Panc1 (cell line): ENCODE data around the gene KRTAP12-2. TPM values are rescaled to one million over a fixed set of nuclear protein-coding genes. Genes with fewer than 3 reads are reported as not detected.

Experiments
- ATAC-seq: fragments of 200-7000 bp; cut with Tn5 transposase; 2 replicates; pipeline ENCODE4 v1.9.1; 2020; ENCODE audit warnings: mild to moderate bottlenecking, moderate library complexity
- BruUV-seq: library from RNA; stranded (reverse); fragments of 400-500 nt; replicated peaks from 2 replicates; lab custom pipeline; 2021; lab: Mats Ljungman, UMichigan
- CTCF ChIA-PET: fragments of 300-600 bp; sonication (Branson Sonifier 250); formaldehyde crosslinking; loops from one replicate; lab custom pipeline; 2022; ENCODE audit warnings: antibody characterized with exemption; lab: Charles Lee
- POLR2A ChIA-PET: fragments of 300-600 bp; sonication (Branson Sonifier 250); formaldehyde crosslinking; loops from one replicate; lab custom pipeline; 2022; ENCODE audit warnings: antibody characterized with exemption; lab: Charles Lee
- DNase-seq: peaks from one replicate; pipeline ENCODE4 v3.0.0-alpha.2; 2010; ENCODE audit warnings: low read depth, low spot score
- H3K27ac ChIP-seq: 2 replicates; pipeline ENCODE4 v1.5.1; 2011; ENCODE audit warnings: mild to moderate bottlenecking, low read length, inconsistent platforms
- H3K27me3 ChIP-seq: fragments of 200-500 bp; sonication (Bioruptor generic); 2 replicates; pipeline ENCODE4 v1.6.0; 2014; ENCODE audit warnings: low read length, inconsistent platforms; ENCODE audit not compliant: control insufficient read depth, insufficient read depth
- H3K36me3 ChIP-seq: fragments of 200-500 bp; sonication (Bioruptor generic); 2 replicates; pipeline ENCODE4 v1.5.1; 2014; ENCODE audit warnings: inconsistent platforms, mild to moderate bottlenecking, low read length, moderate library complexity; ENCODE audit not compliant: control insufficient read depth, insufficient read depth
- H3K4me1 ChIP-seq: 2 replicates; pipeline ENCODE4 v1.5.1; 2011; ENCODE audit warnings: inconsistent platforms, mild to moderate bottlenecking, low read length, moderate library complexity; ENCODE audit not compliant: control insufficient read depth, insufficient read depth
- H3K4me3 ChIP-seq, 2 experiments: 2 replicates each; pipeline ENCODE4 v1.5.1; 2011 to 2012; ENCODE audit warnings: low read depth in 2 of 2, low read length in 2 of 2, mild to moderate bottlenecking in 2 of 2, inconsistent platforms in 1 of 2, moderate library complexity in 1 of 2
- H3K9me3 ChIP-seq: fragments of 200-500 bp; sonication (Bioruptor generic); 2 replicates; pipeline ENCODE4 v1.5.1; 2014; ENCODE audit warnings: low read depth, mild to moderate bottlenecking, inconsistent platforms, low read length, moderate library complexity; ENCODE audit not compliant: control insufficient read depth, insufficient read depth
- CTCF ChIP-seq: fragments of 450-650 bp; IDR thresholded peaks from 2 replicates; pipeline ENCODE4 v1.5.1; 2017; ENCODE audit warnings: mild to moderate bottlenecking
- POLR2AphosphoS5 ChIP-seq: IDR thresholded peaks from 2 replicates; pipeline ENCODE4 v1.6.1; 2012; ENCODE audit warnings: mild to moderate bottlenecking, low read depth, low read length, moderate library complexity
- REST ChIP-seq, 2 experiments: IDR thresholded peaks; 2 replicates each; pipeline ENCODE4 v1.6.1; 2011 to 2012; ENCODE audit warnings: low read depth in 2 of 2, control low read depth in 1 of 2, low read length in 1 of 2, mild to moderate bottlenecking in 1 of 2, moderate library complexity in 1 of 2; ENCODE audit not compliant: insufficient read depth in 1 of 2
- SIN3A ChIP-seq: IDR thresholded peaks from 2 replicates; pipeline ENCODE4 v1.6.1; 2012; ENCODE audit warnings: low read depth, mild to moderate bottlenecking, low read length, moderate library complexity, borderline replicate concordance; ENCODE audit not compliant: insufficient read depth
- TCF7L2 ChIP-seq: IDR thresholded peaks from 2 replicates; pipeline ENCODE4 v1.6.1; 2011; ENCODE audit warnings: mild to moderate bottlenecking, low read depth, low read length, inconsistent platforms
- in situ Hi-C: cut with HindIII; loops from 2 replicates; pipeline ENCODE4 v1.10.0; 2016; ENCODE audit warnings: low sequenced_read_pairs, low pct_unique_long_range_greater_than_20kb
- intact Hi-C: fragments of 100-400 bp; cut with micrococcal nuclease; formaldehyde crosslinking; loops from one replicate; pipeline ENCODE4 v1.10.0; 2022; ENCODE audit not compliant: unreplicated experiment
- total RNA-seq: library from RNA; stranded (reverse); gene quantifications from one replicate; pipeline ENCODE4 v1.2.1, GENCODE V29; 2021; ENCODE audit not compliant: unreplicated experiment

Gene KRTAP12-2
- total RNA-seq, 1 experiment from 2014 or later = not detected

- BruUV-seq = no TSS peak
- Histone ChIP-seq H3K36me3 (no peaks in the 10 kb centered on the region), H3K27ac (no peak overlapping the region), H3K27me3 (no peaks in the 10 kb centered on the region), H3K4me3 (no peak overlapping the region), H3K9me3 (no peaks in the 10 kb centered on the region; the same call in 1 of the 2 replicates), H3K4me1 (no peaks in the 10 kb centered on the region)
- ChIA-PET CTCF (no interaction called here), POLR2A (no interaction called here)
- no peak for DNase-seq
- intact Hi-C loops (no loop called here), in situ Hi-C loops (no loop called here)
- ATAC-seq = no peak
- TF ChIP-seq TCF7L2 (no peak), REST (IDR thresholded peaks at IDR 0.05; ENCODE audit: insufficient read depth in 1 of 2, low read depth in 2 of 2, low read length in 1 of 2) (no peak), CTCF (no peak), POLR2AphosphoS5 (no peak), SIN3A (no peak)
Measured at GRCh38 chr21:44617071-44617501, 49.6 kb downstream of the KRTAP12-2 start.

GRCh38 chr21:44616591-44616926 lies 50.2 kb downstream of the KRTAP12-2 start:
- ATAC-seq (no peak), DNase-seq (no peak)
- no peaks in the 10 kb centered on the region for H3K36me3 ChIP-seq
- no peak for TF ChIP-seq REST (IDR thresholded peaks at IDR 0.05; ENCODE audit: insufficient read depth in 1 of 2, low read depth in 2 of 2, low read length in 1 of 2)
- TF ChIP-seq SIN3A = no peak
- TF ChIP-seq POLR2AphosphoS5 = no peak
- no peak overlapping the region for H3K4me3 ChIP-seq
- no TSS peak for BruUV-seq
- H3K9me3 ChIP-seq = no peaks in the 10 kb centered on the region; the same call in 1 of the 2 replicates
- no peaks in the 10 kb centered on the region for H3K4me1 ChIP-seq
- POLR2A ChIA-PET = no interaction called here
- in situ Hi-C loops (no loop called here), intact Hi-C loops (no loop called here)
- CTCF ChIA-PET = no interaction called here
- H3K27me3 ChIP-seq = no peaks in the 10 kb centered on the region
- H3K27ac ChIP-seq = no peak overlapping the region

Other genes with a start within 250 kb of the KRTAP12-2 start
- gene LRRC3, start 211.4 kb downstream of the KRTAP12-2 start, total RNA-seq = 3.3 TPM
- not detected for gene KRTAP10-1, start 126.7 kb downstream of the KRTAP12-2 start, total RNA-seq
- gene KRTAP10-2, start 115.4 kb downstream of the KRTAP12-2 start, total RNA-seq = not detected
- not detected for gene KRTAP10-3, start 108.1 kb downstream of the KRTAP12-2 start, total RNA-seq
- not detected for gene KRTAP10-4, start 93.2 kb downstream of the KRTAP12-2 start, total RNA-seq
- gene KRTAP10-5, start 86.3 kb downstream of the KRTAP12-2 start, total RNA-seq = not detected
- not detected for gene KRTAP10-6, start 74.4 kb downstream of the KRTAP12-2 start, total RNA-seq
- gene KRTAP10-7, start 66.3 kb downstream of the KRTAP12-2 start, total RNA-seq = not detected
- gene KRTAP10-8, start 54.8 kb downstream of the KRTAP12-2 start, total RNA-seq = not detected
- gene KRTAP10-9, start 39.8 kb downstream of the KRTAP12-2 start, total RNA-seq = not detected
- gene KRTAP10-10, start 29.6 kb downstream of the KRTAP12-2 start, total RNA-seq = not detected
- gene KRTAP10-11, start 20.5 kb downstream of the KRTAP12-2 start, total RNA-seq = not detected
- not detected for gene KRTAP12-4, start 12.3 kb downstream of the KRTAP12-2 start, total RNA-seq
- gene KRTAP12-3, start 9.0 kb downstream of the KRTAP12-2 start, total RNA-seq = not detected
- gene KRTAP12-1, start 15.2 kb upstream of the KRTAP12-2 start, total RNA-seq = not detected
- gene KRTAP10-12, start 30.2 kb upstream of the KRTAP12-2 start, total RNA-seq = not detected
- gene TSPEAR, start 44.6 kb upstream of the KRTAP12-2 start, total RNA-seq = not detected
- gene UBE2G2, start 134.9 kb upstream of the KRTAP12-2 start, total RNA-seq = 77.4 TPM
- gene SUMO3, start 151.1 kb upstream of the KRTAP12-2 start, total RNA-seq = 41.4 TPM
- gene PTTG1IP, start 206.8 kb upstream of the KRTAP12-2 start, total RNA-seq = 226 TPM